GM12801 (cell line): ENCODE results near the gene IMPDH2.

Experiments used
- CTCF ChIP-seq: IDR thresholded peaks from one replicate; pipeline ENCODE4 v1.5.1; 2011; ENCODE audit warnings: control low read depth; ENCODE audit not compliant: insufficient read length; ENCODE audit errors: extremely low read depth

The IMPDH2 gene

GRCh38 chr3:49035281-49035680 lies 6.1 kb upstream of the IMPDH2 start:
- no peak for TF ChIP-seq CTCF

GRCh38 chr3:49034650-49035049 lies 5.5 kb upstream of the IMPDH2 start:
- TF ChIP-seq CTCF = no peak

GRCh38 chr3:49032646-49033304 lies 3.6 kb upstream of the IMPDH2 start:
- TF ChIP-seq CTCF = no peak

GRCh38 chr3:49030321-49030720 lies 1.1 kb upstream of the IMPDH2 start:
- no peak for TF ChIP-seq CTCF

- TF ChIP-seq CTCF = no peak
Measured at GRCh38 chr3:49029563-49029884, 326 bp upstream of the IMPDH2 start.

GRCh38 chr3:49028298-49028672 lies 913 bp downstream of the IMPDH2 start:
- TF ChIP-seq CTCF = no peak

- TF ChIP-seq CTCF = no peak
Measured at GRCh38 chr3:49027634-49028033, 1.6 kb downstream of the IMPDH2 start.
